ENCODE measurements around the gene EXOC4.

DNA sequence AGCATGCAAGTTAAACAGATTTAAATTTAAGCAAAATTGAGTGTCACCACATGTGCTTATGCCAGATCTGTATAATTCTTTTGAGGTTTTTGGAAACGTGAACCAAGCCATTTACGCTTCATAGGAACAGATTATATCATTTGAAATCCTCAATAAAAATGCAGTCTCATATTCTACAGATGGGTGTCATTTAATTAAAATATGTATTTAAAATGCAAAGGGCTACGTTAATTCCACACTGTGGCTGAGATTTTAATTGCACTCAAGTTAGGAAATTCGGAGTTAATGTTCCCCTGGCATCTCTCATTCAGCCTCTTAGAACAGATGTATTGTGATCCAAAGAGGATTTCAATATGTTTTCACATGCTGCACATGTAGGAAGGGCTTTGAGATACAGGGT is 709.8 kb downstream of the EXOC4 start:
- TF ChIP-seq POLR2A (IDR thresholded peaks at IDR 0.05): no peak
- no peak for TF ChIP-seq CTCF (IDR thresholded peaks at IDR 0.05)
- TF ChIP-seq POLR2AphosphoS5 (IDR thresholded peaks at IDR 0.05): no peak
